C4-2B (cell line): ENCODE measurements around the gene ACSS3.

Source experiments
- ZFX ChIP-seq: fragments of 450-650 bp; IDR thresholded peaks from 2 replicates; pipeline ENCODE4 v1.6.1; 2017
- TF ChIP-seq, protein P1 (sequence below): fragments of 450-650 bp; conservative IDR thresholded peaks from 2 replicates; pipeline ENCODE4 v1.5.1; 2017; ENCODE audit warnings: mild to moderate bottlenecking

DNA sequence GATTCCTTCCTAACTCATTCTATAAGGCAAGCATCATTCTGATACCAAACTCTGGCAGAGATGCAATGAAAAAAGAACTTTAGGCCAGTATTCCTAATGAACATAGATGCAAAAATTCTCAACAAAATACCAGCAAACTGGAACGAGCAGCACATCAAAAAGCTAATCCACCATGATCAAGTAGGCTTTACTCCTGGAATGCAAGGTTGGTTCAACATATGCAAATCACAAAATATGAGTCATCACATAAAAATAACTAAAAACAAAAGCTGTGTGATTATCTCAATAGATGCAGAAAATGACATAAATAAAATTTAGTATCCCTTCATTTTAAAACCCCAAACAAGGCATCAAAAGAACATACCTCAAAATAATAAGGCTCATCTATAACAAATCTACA, 98.9 kb downstream of the ACSS3 start:
- TF ChIP-seq, protein P1, sequence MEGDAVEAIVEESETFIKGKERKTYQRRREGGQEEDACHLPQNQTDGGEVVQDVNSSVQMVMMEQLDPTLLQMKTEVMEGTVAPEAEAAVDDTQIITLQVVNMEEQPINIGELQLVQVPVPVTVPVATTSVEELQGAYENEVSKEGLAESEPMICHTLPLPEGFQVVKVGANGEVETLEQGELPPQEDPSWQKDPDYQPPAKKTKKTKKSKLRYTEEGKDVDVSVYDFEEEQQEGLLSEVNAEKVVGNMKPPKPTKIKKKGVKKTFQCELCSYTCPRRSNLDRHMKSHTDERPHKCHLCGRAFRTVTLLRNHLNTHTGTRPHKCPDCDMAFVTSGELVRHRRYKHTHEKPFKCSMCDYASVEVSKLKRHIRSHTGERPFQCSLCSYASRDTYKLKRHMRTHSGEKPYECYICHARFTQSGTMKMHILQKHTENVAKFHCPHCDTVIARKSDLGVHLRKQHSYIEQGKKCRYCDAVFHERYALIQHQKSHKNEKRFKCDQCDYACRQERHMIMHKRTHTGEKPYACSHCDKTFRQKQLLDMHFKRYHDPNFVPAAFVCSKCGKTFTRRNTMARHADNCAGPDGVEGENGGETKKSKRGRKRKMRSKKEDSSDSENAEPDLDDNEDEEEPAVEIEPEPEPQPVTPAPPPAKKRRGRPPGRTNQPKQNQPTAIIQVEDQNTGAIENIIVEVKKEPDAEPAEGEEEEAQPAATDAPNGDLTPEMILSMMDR = no peak
- TF ChIP-seq ZFX = no peak
